HepG2 (cell line): Measurements from ENCODE around the gene ATG9A. TPM values are rescaled to one million over a fixed set of nuclear protein-coding genes. Genes with fewer than 3 reads are reported as not detected.
A peak's percentile ranks its signal among the peaks of the same experiment; 100 is the strongest.

Experiments
- ATAC-seq: fragments of 200-7000 bp; cut with Tn5 transposase; 3 replicates; pipeline ENCODE4 v1.9.1; 2020; ENCODE audit warnings: mild to moderate bottlenecking, moderate library complexity
- BruUV-seq: library from RNA; stranded (reverse); fragments of 400-500 nt; replicated peaks from 2 replicates; lab custom pipeline; 2021; lab: Mats Ljungman, UMichigan
- CTCF ChIA-PET: fragments of 300-600 bp; formaldehyde crosslinking; extraction: SDS; loops from one replicate; lab custom pipeline; 2021; ENCODE audit warnings: low total read pairs, inconsistent platforms, low intra/inter-chr PET ratio; lab: Yijun Ruan, JAX
- POLR2A ChIA-PET: fragments of 350-600 bp; sonication (Branson Sonifier 250); formaldehyde crosslinking; loops from one replicate; lab custom pipeline; 2020; ENCODE audit warnings: antibody characterized with exemption, inconsistent platforms; lab: Yijun Ruan, JAX
- DNase-seq: peaks from one replicate; pipeline ENCODE4 v3.0.0-alpha.2; 2015; ENCODE audit warnings: low spot score
- FAIRE-seq: peaks from 3 replicates; lab custom pipeline; 2011; peaks lifted over from hg19 to GRCh38; lab: Jason Lieb, UNC
- H2AFZ ChIP-seq: one replicate; pipeline ENCODE4 v1.6.1; 2011; ENCODE audit warnings: low read length, inconsistent platforms
- H3K27ac ChIP-seq: fragments of 300-600 bp; 3 replicates; pipeline ENCODE4 v1.8.0; 2011; ENCODE audit warnings: mixed run types, mild to moderate bottlenecking, mixed read lengths, low read length, inconsistent platforms; ENCODE audit not compliant: insufficient read depth; ENCODE audit errors: extremely low read length
- H3K27me3 ChIP-seq, 2 experiments: fragments of 200-600 bp in 1 of 2; 2 replicates in 1 of 2; 3 replicates in 1 of 2; pipeline versions ENCODE4 v1.6.0 to v1.8.0; 2011; ENCODE audit warnings: low read length in 2 of 2, mild to moderate bottlenecking in 2 of 2, moderate library complexity in 2 of 2, inconsistent platforms in 1 of 2; ENCODE audit not compliant: insufficient read depth in 2 of 2, control insufficient read depth in 1 of 2
- H3K36me3 ChIP-seq, 2 experiments: fragments of 200-600 bp in 1 of 2; replicated peaks in 1 of 2; 2 replicates in 1 of 2; 3 replicates in 1 of 2; pipeline versions ENCODE4 v1.5.1 to v1.8.0; 2011; ENCODE audit warnings: low read length in 2 of 2, inconsistent platforms in 1 of 2; ENCODE audit not compliant: insufficient read depth in 2 of 2, control insufficient read depth in 1 of 2
- H3K4me1 ChIP-seq: 2 replicates; pipeline ENCODE4 v1.5.1; 2012; ENCODE audit warnings: low read length, inconsistent platforms; ENCODE audit not compliant: insufficient read depth
- H3K4me2 ChIP-seq: 2 replicates; pipeline ENCODE4 v1.6.0; 2011; ENCODE audit warnings: low read depth, low read length, inconsistent platforms
- H3K4me3 ChIP-seq, 3 experiments: fragments of 200-600 bp in 1 of 3; sonication (generic), shearing (Covaris generic) in 1 of 3; replicated peaks in 1 of 3; 2 replicates each; pipeline ENCODE4 v1.5.1; 2011 to 2016; ENCODE audit warnings: low read length in 3 of 3, inconsistent platforms in 2 of 3, low read depth in 2 of 3, mild to moderate bottlenecking in 2 of 3, control low read depth in 1 of 3, mixed read lengths in 1 of 3; ENCODE audit not compliant: insufficient read depth in 1 of 3
- H3K79me2 ChIP-seq: one replicate; pipeline ENCODE4 v1.6.1; 2011; ENCODE audit warnings: low read length, inconsistent platforms; ENCODE audit not compliant: insufficient read depth
- H3K9ac ChIP-seq: 2 replicates; pipeline ENCODE4 v1.6.0; 2011; ENCODE audit warnings: mild to moderate bottlenecking, low read depth, low read length, inconsistent platforms; ENCODE audit not compliant: insufficient read depth
- H3K9me3 ChIP-seq: 2 replicates; pipeline ENCODE4 v1.5.1; 2012; ENCODE audit warnings: mild to moderate bottlenecking, low read length
- H4K20me1 ChIP-seq: 2 replicates; pipeline ENCODE4 v1.6.0; 2011; ENCODE audit warnings: inconsistent platforms, mild to moderate bottlenecking, low read length, moderate library complexity; ENCODE audit not compliant: insufficient read depth
- KLF16 ChIP-seq, 2 experiments: sonication (generic) in 1 of 2; formaldehyde crosslinking in 1 of 2; IDR thresholded peaks; 2 replicates each; pipeline versions ENCODE4 v1.6.1 to v1.8.0; 2016 to 2023; ENCODE audit warnings: missing genetic modification reagents in 2 of 2, missing compliant biosample characterization in 1 of 2
- POLR2A ChIP-seq, 2 experiments: IDR thresholded peaks; 2 replicates each; pipeline ENCODE4 v1.6.1; 2011; ENCODE audit warnings: low read depth in 2 of 2, low read length in 2 of 2, mild to moderate bottlenecking in 1 of 2, moderate library complexity in 1 of 2; ENCODE audit not compliant: insufficient read depth in 1 of 2
- SAP130 ChIP-seq: IDR thresholded peaks from 2 replicates; pipeline ENCODE4 v1.6.1; 2016; ENCODE audit warnings: low read depth
- ZBTB46 ChIP-seq: sonication (generic); formaldehyde crosslinking; IDR thresholded peaks from 2 replicates; pipeline ENCODE4 v1.4.0; 2020; ENCODE audit warnings: mild to moderate bottlenecking, missing genetic modification reagents, borderline replicate concordance
- ZFP62 ChIP-seq: sonication (generic); formaldehyde crosslinking; IDR thresholded peaks from 2 replicates; pipeline ENCODE4 v1.4.0; 2020; ENCODE audit warnings: missing genetic modification reagents
- ZNF3 ChIP-seq: IDR thresholded peaks from 2 replicates; pipeline ENCODE4 v1.7.0; 2017; ENCODE audit warnings: inconsistent platforms
- WGBS: methylation state at CpG from one replicate; pipeline ENCODE4 v1.1.6; 2017; ENCODE audit warnings: low lambda C conversion rate; 5-methylcytosine and 5-hydroxymethylcytosine counted together
- in situ Hi-C: cut with HindIII; loops from 2 replicates; pipeline ENCODE4 v1.10.0; 2017; ENCODE audit warnings: low pct_unique_long_range_greater_than_20kb; ENCODE audit not compliant: extremely low pct_ligation_motif_present
- intact Hi-C: fragments of 100-400 bp; cut with micrococcal nuclease; formaldehyde crosslinking; loops from one replicate; pipeline ENCODE4 v1.10.0; 2022; ENCODE audit not compliant: unreplicated experiment
- polyA plus RNA-seq, 8 experiments: library from polyadenylated mRNA; depleted of rRNA in 3 of 8; stranded (reverse) in 7 of 8; unstranded in 1 of 8; fragments of >200 nt; fragmentation: Illumina TruSeq in 4 of 8; extraction: Trizol in 4 of 8; gene quantifications; 2 replicates each; pipeline versions ENCODE4 v1.2.1 to v1.2.3, GENCODE V29; 2011 to 2016; ENCODE audit warnings: low read depth in 4 of 8, missing spikeins in 1 of 8, mixed read lengths in 1 of 8; ENCODE audit not compliant: insufficient read depth in 1 of 8
- total RNA-seq, 5 experiments: library from RNA; depleted of rRNA; stranded (reverse); fragments of >200 nt; fragmentation: Illumina TruSeq; extraction: Trizol; gene quantifications; 2 replicates each; pipeline ENCODE4 v1.2.3, GENCODE V29; 2016; ENCODE audit warnings: low read depth in 1 of 5

The ATG9A gene
- total and polyA plus RNA-seq, 2 of the 13 experiments (the other 11 are each of a cell fraction or from before 2014, with no cell fraction given) = 35.0 to 131 TPM

DNA sequence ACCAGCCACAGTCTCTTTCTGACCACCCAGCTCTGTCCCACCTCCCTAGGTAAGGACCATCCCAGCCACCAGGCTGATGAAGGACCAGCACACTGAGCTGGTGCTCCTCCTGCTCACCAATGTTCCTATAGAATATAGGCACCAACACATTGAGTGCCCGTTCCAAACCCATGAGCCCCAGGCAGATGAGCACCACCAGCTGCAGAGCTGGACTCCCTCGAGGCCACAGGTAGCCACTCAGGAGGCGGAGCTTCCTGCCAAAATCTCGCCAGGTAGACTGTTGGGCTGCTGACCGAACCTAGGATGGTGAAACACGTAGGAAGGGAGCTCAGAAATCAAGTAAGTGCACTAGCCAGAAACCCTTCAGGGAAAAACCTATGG is 12.9 kb downstream of the ATG9A start:
- BruUV-seq = no TSS peak
- no peaks in the 10 kb centered on the region for H3K27me3 ChIP-seq
- intact Hi-C loops = no loop called here
- H3K9me3 ChIP-seq = no peaks in the 10 kb centered on the region
- peak overlapping the region; percentile 99 for H3K4me2 ChIP-seq
- peak overlapping the region; percentile 92 for H3K27ac ChIP-seq
- WGBS = 98% methylated on average over 6 of the region's 6 CpGs
- ATAC-seq = no peak
- peak; percentile 42 for FAIRE-seq
- peaks cover 44% of the 10 kb centered on the region for H3K4me1 ChIP-seq
- in situ Hi-C loops = no loop called here
- H4K20me1 ChIP-seq = no peaks in the 10 kb centered on the region
- no peak overlapping the region for H2AFZ ChIP-seq
- 0 out of 6 replicates have a peak overlapping the region, but pooled peaks of 1 of the 3 experiments have one; percentile 7 for H3K4me3 ChIP-seq
- peaks cover 11% of the 10 kb centered on the region for H3K79me2 ChIP-seq
- POLR2A ChIA-PET = interaction anchor here (1.0 to 6.2 kb wide), 8 partner anchors 9 to 79 kb away, joined by 3 to 196 read pairs (median 36); partner anchors contain the start of genes ANKZF1, ATG9A, CNPPD1 and GLB1L
- TF ChIP-seq ZNF3 = no peak
- TF ChIP-seq ZFP62 (CRISPR knock-in tag) = no peak
- TF ChIP-seq POLR2A (IDR thresholded peaks at IDR 0.05; ENCODE audit: insufficient read depth in 1 of 2, low read depth in 2 of 2, low read length in 2 of 2) = peak in 1 of 2 experiments; percentile 35; a peak in 1 of 4 replicates
- no peak for TF ChIP-seq SAP130 (CRISPR knock-in tag)
- TF ChIP-seq ZBTB46 (CRISPR knock-in tag) = no peak
- no peak for TF ChIP-seq KLF16 (CRISPR knock-in tag; IDR thresholded peaks at IDR 0.05)
- no peak overlapping the region for H3K9ac ChIP-seq
- H3K36me3 ChIP-seq = peaks cover 37 to 59% of the 10 kb centered on the region in 2 experiments
- no peak for DNase-seq
- CTCF ChIA-PET = no interaction called here
